Measurements from ENCODE around the gene HOXD11.

DNA sequence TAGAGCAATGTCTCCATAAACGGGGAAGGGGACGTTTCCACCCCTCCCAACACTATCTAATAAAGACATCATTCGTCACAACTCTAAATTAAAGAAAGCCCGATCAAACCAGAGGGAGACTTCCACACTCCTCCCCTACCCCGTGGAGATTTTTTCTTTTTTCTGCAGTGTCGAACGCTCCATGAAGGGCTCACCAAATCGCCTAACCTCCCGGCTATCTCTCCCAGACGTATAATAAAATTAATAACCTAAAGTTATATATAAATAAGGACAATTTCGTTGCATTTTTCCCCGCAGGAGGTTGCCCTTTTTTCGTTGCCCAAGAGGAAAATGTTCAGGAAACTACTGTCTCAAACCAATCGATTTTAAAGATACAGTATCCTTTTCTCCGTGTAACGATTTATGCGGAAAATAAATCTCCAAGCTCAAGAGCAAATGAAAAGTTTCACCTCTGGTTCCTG lies 25.7 kb upstream of the HOXD11 start:
- no peak for TF ChIP-seq EZH2 (IDR thresholded peaks at IDR 0.05)
- TF ChIP-seq POLR2AphosphoS5 (IDR thresholded peaks at IDR 0.05; ENCODE audit: borderline replicate concordance, low read depth, low read length), result no peak
- TF ChIP-seq FOXP2 (optimal IDR thresholded peaks at IDR 0.05; ENCODE audit: control extremely low read depth, extremely low read length, insufficient read depth), result no peak
